K562 (cell line): ENCODE measurements around the gene ESAM. TPM values are rescaled to one million over a fixed set of nuclear protein-coding genes. Genes with fewer than 3 reads are reported as not detected.

Experiments
- CCNT2 ChIP-seq: IDR thresholded peaks from 2 replicates; pipeline ENCODE4 v1.6.1; 2011; ENCODE audit warnings: borderline replicate concordance, low read depth, mild to moderate bottlenecking, moderate library complexity, mixed read lengths, low read length; ENCODE audit not compliant: insufficient read length; ENCODE audit errors: extremely low read depth
- KHSRP ChIP-seq: fragments of 450-650 bp; IDR thresholded peaks from 2 replicates; pipeline ENCODE4 v1.6.1; 2017
- NFRKB ChIP-seq: fragments of 450-650 bp; IDR thresholded peaks from 2 replicates; pipeline ENCODE4 v1.6.1; 2016; ENCODE audit warnings: low read depth
- ZEB2 ChIP-seq: fragments of 450-650 bp; IDR thresholded peaks from 2 replicates; pipeline ENCODE4 v1.6.1; 2016
- ZNF695 ChIP-seq: fragments of 450-650 bp; formaldehyde crosslinking; IDR thresholded peaks from 2 replicates; pipeline ENCODE4 v1.4.0; 2020; ENCODE audit warnings: mild to moderate bottlenecking, moderate library complexity
- ZNF77 ChIP-seq: fragments of 250-450 bp; sonication (Bioruptor Pico); IDR thresholded peaks from 2 replicates; pipeline ENCODE4 v1.5.0; 2020
- polyA plus RNA-seq, 8 experiments: library from polyadenylated mRNA; depleted of rRNA in 4 of 8; stranded (reverse) in 5 of 8; unstranded in 3 of 8; fragments of >200 nt; fragmentation: Nextera tagmentation in 2 of 8; fragmentation: Illumina TruSeq in 1 of 8; extraction: Ambion mirVana in 2 of 8; extraction: Trizol in 1 of 8; gene quantifications; 2 replicates each; pipeline versions ENCODE4 v1.2.1 to v1.2.3, GENCODE V29; 2011 to 2014; ENCODE audit warnings: inconsistent platforms in 1 of 8, missing spikeins in 1 of 8
- total RNA-seq, 7 experiments: library from RNA; depleted of rRNA in 6 of 7; stranded (reverse); fragments of >200 nt in 6 of 7; fragmentation: Illumina TruSeq in 2 of 7; extraction: Trizol in 2 of 7; gene quantifications; 2 replicates each; pipeline versions ENCODE4 v1.2.1 to v1.2.3, GENCODE V29; 2011 to 2021; ENCODE audit warnings: low replicate concordance in 1 of 7
- TF ChIP-seq, protein P1 (sequence below), 2 experiments: fragments of 450-650 bp; IDR thresholded peaks; 2 replicates each; pipeline ENCODE4 v1.6.1; 2018; ENCODE audit warnings: mild to moderate bottlenecking in 2 of 2, low read depth in 1 of 2; ENCODE audit not compliant: partially characterized antibody in 2 of 2
- TF ChIP-seq, protein P2 (sequence below): sonication (generic); formaldehyde crosslinking; IDR thresholded peaks from 2 replicates; pipeline ENCODE4 v1.9.0; 2022; ENCODE audit warnings: mild to moderate bottlenecking, missing genetic modification reagents
- TF ChIP-seq, protein P3 (sequence below): fragments of 450-650 bp; IDR thresholded peaks from 2 replicates; pipeline ENCODE4 v1.6.1; 2018; ENCODE audit warnings: mild to moderate bottlenecking, low read depth; ENCODE audit not compliant: partially characterized antibody
- TF ChIP-seq, protein P4 (sequence below): fragments of 250-450 bp; sonication (Bioruptor Pico); IDR thresholded peaks from 2 replicates; pipeline ENCODE4 v1.4.0; 2020; ENCODE audit warnings: mild to moderate bottlenecking, moderate library complexity

The ESAM gene
- total and polyA plus RNA-seq, 9 of the 15 experiments (the other 6 are each of a cell fraction or from before 2014, with no cell fraction given) = 0.06 to 1.5 (median 0.22) TPM

DNA sequence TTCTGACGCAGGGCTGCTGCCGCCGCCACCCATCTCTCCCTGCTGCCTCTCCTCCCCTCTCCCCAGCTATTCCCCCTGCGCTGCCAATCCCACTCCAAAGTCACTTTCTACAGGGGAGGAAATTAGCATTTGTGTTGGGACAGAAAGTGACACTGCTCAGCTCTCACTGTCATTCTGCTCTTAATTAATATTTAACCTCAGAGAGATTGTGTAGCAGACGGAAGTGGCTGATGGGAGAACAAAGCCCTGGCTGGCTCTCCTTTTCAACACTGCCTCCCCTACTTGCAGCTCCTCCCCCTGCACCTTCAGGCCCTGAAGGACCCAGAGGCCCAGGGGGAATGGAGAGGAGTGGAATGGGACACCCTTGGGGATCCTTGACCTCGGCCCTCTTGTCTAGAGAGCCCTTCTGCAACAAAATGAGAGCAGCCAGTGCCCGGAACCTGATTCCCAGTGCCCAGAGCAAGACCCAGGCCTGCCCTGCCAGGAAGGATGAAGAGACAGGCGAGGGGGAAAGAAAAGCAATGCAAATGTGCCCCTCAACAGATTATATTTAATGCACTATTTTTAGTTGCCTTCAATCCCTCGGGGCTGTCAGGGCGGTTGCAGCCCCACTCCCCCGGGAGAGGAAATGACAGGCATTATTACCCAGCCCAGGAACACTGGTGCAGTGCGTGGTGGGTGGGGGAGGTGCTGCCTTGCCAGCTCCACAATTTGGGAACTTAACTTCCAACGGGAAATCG is 36.9 kb downstream of the ESAM start (continued):
- TF ChIP-seq, protein P1, sequence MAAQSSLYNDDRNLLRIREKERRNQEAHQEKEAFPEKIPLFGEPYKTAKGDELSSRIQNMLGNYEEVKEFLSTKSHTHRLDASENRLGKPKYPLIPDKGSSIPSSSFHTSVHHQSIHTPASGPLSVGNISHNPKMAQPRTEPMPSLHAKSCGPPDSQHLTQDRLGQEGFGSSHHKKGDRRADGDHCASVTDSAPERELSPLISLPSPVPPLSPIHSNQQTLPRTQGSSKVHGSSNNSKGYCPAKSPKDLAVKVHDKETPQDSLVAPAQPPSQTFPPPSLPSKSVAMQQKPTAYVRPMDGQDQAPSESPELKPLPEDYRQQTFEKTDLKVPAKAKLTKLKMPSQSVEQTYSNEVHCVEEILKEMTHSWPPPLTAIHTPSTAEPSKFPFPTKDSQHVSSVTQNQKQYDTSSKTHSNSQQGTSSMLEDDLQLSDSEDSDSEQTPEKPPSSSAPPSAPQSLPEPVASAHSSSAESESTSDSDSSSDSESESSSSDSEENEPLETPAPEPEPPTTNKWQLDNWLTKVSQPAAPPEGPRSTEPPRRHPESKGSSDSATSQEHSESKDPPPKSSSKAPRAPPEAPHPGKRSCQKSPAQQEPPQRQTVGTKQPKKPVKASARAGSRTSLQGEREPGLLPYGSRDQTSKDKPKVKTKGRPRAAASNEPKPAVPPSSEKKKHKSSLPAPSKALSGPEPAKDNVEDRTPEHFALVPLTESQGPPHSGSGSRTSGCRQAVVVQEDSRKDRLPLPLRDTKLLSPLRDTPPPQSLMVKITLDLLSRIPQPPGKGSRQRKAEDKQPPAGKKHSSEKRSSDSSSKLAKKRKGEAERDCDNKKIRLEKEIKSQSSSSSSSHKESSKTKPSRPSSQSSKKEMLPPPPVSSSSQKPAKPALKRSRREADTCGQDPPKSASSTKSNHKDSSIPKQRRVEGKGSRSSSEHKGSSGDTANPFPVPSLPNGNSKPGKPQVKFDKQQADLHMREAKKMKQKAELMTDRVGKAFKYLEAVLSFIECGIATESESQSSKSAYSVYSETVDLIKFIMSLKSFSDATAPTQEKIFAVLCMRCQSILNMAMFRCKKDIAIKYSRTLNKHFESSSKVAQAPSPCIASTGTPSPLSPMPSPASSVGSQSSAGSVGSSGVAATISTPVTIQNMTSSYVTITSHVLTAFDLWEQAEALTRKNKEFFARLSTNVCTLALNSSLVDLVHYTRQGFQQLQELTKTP (IDR thresholded peaks at IDR 0.05; ENCODE audit: low read depth in 1 of 2, partially characterized antibody in 2 of 2) = no peak
- TF ChIP-seq, protein P2, sequence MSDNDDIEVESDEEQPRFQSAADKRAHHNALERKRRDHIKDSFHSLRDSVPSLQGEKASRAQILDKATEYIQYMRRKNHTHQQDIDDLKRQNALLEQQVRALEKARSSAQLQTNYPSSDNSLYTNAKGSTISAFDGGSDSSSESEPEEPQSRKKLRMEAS (CRISPR knock-in tag) = no peak
- TF ChIP-seq ZNF77 = no peak
- TF ChIP-seq ZNF695 (CRISPR knock-in tag) = no peak
- TF ChIP-seq NFRKB = no peak
- TF ChIP-seq, protein P3, sequence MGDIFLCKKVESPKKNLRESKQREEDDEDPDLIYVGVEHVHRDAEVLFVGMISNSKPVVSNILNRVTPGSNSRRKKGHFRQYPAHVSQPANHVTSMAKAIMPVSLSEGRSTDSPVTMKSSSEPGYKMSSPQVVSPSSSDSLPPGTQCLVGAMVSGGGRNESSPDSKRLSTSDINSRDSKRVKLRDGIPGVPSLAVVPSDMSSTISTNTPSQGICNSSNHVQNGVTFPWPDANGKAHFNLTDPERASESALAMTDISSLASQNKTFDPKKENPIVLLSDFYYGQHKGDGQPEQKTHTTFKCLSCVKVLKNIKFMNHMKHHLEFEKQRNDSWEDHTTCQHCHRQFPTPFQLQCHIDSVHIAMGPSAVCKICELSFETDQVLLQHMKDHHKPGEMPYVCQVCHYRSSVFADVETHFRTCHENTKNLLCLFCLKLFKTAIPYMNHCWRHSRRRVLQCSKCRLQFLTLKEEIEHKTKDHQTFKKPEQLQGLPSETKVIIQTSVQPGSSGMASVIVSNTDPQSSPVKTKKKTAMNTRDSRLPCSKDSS = no peak
- TF ChIP-seq, protein P4, sequence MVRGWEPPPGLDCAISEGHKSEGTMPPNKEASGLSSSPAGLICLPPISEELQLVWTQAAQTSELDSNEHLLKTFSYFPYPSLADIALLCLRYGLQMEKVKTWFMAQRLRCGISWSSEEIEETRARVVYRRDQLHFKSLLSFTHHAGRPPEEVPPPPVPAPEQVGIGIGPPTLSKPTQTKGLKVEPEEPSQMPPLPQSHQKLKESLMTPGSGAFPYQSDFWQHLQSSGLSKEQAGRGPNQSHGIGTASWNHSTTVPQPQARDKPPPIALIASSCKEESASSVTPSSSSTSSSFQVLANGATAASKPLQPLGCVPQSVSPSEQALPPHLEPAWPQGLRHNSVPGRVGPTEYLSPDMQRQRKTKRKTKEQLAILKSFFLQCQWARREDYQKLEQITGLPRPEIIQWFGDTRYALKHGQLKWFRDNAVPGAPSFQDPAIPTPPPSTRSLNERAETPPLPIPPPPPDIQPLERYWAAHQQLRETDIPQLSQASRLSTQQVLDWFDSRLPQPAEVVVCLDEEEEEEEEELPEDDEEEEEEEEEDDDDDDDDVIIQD (CRISPR knock-in tag) = no peak
- no peak for TF ChIP-seq ZEB2
- no peak for TF ChIP-seq CCNT2
- TF ChIP-seq KHSRP = no peak
